Smooth muscle cell (in vitro differentiated cells): Measurements from ENCODE around the gene DDIT3. TPM values are rescaled to one million over a fixed set of nuclear protein-coding genes. Genes with fewer than 3 reads are reported as not detected.
"Not testable (repeated sequence)": the region's sequence is repeated elsewhere in the genome, so short reads cannot be mapped to it uniquely, and the experiment has no call there.

ENCODE experiments used
- DNase-seq: peaks from one replicate; lab custom pipeline; 2025; ENCODE audit not compliant: unreplicated experiment; lab: John Stamatoyannopoulos, UW
- H2AFZ ChIP-seq: fragments of 200-600 bp; sonication (generic); 2 replicates; pipeline ENCODE4 v1.6.0; 2016; ENCODE audit warnings: antibody characterized with exemption, low read depth, mild to moderate bottlenecking
- H3F3A ChIP-seq: fragments of 200-600 bp; sonication (generic); 2 replicates; pipeline ENCODE4 v1.6.0; 2017; ENCODE audit warnings: antibody characterized with exemption, low read depth
- H3K27ac ChIP-seq: fragments of 200-600 bp; sonication (generic); 2 replicates; pipeline ENCODE4 v1.5.1; 2016; ENCODE audit warnings: low read depth, mild to moderate bottlenecking
- H3K27me3 ChIP-seq: fragments of 200-600 bp; sonication (generic); 2 replicates; pipeline ENCODE4 v1.6.1; 2016; ENCODE audit warnings: low read depth, mild to moderate bottlenecking
- H3K36me3 ChIP-seq: fragments of 200-600 bp; sonication (generic); 2 replicates; pipeline ENCODE4 v1.5.1; 2016; ENCODE audit warnings: low read depth
- H3K4me1 ChIP-seq: fragments of 200-600 bp; sonication (generic); 2 replicates; pipeline ENCODE4 v1.5.1; 2016; ENCODE audit warnings: low read depth
- H3K4me2 ChIP-seq: fragments of 200-600 bp; sonication (generic); 2 replicates; pipeline ENCODE4 v1.6.0; 2016; ENCODE audit warnings: mild to moderate bottlenecking
- H3K4me3 ChIP-seq: fragments of 200-600 bp; sonication (generic); 2 replicates; pipeline ENCODE4 v1.5.1; 2016; ENCODE audit warnings: mild to moderate bottlenecking
- H3K79me2 ChIP-seq: fragments of 200-600 bp; sonication (generic); 2 replicates; pipeline ENCODE4 v1.6.0; 2016; ENCODE audit warnings: low read depth, mild to moderate bottlenecking
- H3K9ac ChIP-seq: fragments of 200-600 bp; sonication (generic); 2 replicates; pipeline ENCODE4 v1.6.0; 2016; ENCODE audit warnings: low read depth
- H3K9me3 ChIP-seq: fragments of 200-600 bp; sonication (generic); replicated peaks from 2 replicates; pipeline ENCODE4 v1.5.1; 2016; ENCODE audit warnings: low read depth
- H4K20me1 ChIP-seq: fragments of 200-600 bp; sonication (generic); 2 replicates; pipeline ENCODE4 v1.6.0; 2016; ENCODE audit warnings: low read depth
- whole genome bisulfite sequencing: methylation state at CpG from one replicate; pipeline ENCODE4 v1.1.7; 2016; ENCODE audit warnings: low lambda C conversion rate; 5-methylcytosine and 5-hydroxymethylcytosine counted together
- polyA plus RNA-seq: library from polyadenylated mRNA; unstranded; fragments of >200 nt; fragmentation: Nextera tagmentation; extraction: Ambion mirVana; gene quantifications from 2 replicates; pipeline ENCODE4 v1.2.1, GENCODE V29; 2016
- total RNA-seq: library from RNA; depleted of rRNA; stranded (reverse); fragments of >200 nt; gene quantifications from 2 replicates; pipeline ENCODE4 v1.2.3, GENCODE V29; 2014
- TF ChIP-seq, protein P1 (sequence below): fragments of 200-600 bp; sonication (generic); IDR thresholded peaks from 2 replicates; pipeline ENCODE4 v1.5.1; 2017; ENCODE audit warnings: borderline replicate concordance, mild to moderate bottlenecking, antibody characterized with exemption; ENCODE audit not compliant: insufficient read depth, poor library complexity, severe bottlenecking

The DDIT3 gene
- total and polyA plus RNA-seq, 2 experiments from 2014 or later, result 25.8 to 27.8 TPM

DNA sequence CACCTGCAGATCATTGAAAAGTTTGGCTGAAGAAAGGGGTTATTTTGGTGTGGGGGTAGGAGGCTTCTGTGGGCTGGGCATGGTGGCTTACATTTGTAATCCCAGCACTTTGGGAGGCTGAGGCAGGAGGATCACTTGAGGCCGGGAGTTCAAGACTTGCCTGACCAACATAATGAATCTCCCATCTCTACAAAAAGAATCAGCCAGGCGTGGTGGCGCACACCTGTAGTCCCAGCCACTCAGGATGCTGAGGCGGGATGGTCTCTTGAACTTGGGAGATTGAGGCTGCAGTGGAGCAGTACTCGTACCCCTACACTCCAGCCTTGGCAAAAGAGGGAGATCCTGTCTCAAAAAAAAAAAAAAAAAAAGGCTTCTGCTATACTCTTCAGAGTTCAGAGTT is 7.0 kb downstream of the DDIT3 start:
- TF ChIP-seq, protein P1, sequence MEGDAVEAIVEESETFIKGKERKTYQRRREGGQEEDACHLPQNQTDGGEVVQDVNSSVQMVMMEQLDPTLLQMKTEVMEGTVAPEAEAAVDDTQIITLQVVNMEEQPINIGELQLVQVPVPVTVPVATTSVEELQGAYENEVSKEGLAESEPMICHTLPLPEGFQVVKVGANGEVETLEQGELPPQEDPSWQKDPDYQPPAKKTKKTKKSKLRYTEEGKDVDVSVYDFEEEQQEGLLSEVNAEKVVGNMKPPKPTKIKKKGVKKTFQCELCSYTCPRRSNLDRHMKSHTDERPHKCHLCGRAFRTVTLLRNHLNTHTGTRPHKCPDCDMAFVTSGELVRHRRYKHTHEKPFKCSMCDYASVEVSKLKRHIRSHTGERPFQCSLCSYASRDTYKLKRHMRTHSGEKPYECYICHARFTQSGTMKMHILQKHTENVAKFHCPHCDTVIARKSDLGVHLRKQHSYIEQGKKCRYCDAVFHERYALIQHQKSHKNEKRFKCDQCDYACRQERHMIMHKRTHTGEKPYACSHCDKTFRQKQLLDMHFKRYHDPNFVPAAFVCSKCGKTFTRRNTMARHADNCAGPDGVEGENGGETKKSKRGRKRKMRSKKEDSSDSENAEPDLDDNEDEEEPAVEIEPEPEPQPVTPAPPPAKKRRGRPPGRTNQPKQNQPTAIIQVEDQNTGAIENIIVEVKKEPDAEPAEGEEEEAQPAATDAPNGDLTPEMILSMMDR, result no peak
- WGBS, result 93% methylated on average over 5 of the region's 5 CpGs
- H3K36me3 ChIP-seq, result peaks cover 5% of the 10 kb centered on the region

GRCh38 chr12:57512665-57513064 is 7.6 kb downstream of the DDIT3 start:
- H3K36me3 ChIP-seq, result peaks cover 5% of the 10 kb centered on the region
- peaks cover 28% of the 10 kb centered on the region for H4K20me1 ChIP-seq
- 95% methylated on average over 6 of the region's 6 CpGs for whole genome bisulfite sequencing
- no peak for DNase-seq
- no peak overlapping the region for H3K4me2 ChIP-seq
- H3F3A ChIP-seq, result peaks cover 54% of the 10 kb centered on the region
- peaks cover 9% of the 10 kb centered on the region for H3K79me2 ChIP-seq
- H3K9me3 ChIP-seq, result no peaks in the 10 kb centered on the region
- H2AFZ ChIP-seq, result no peak overlapping the region
- no peaks in the 10 kb centered on the region for H3K27me3 ChIP-seq
- H3K4me3 ChIP-seq, result no peak overlapping the region
- no peaks in the 10 kb centered on the region for H3K4me1 ChIP-seq
- H3K9ac ChIP-seq, result no peak overlapping the region
- TF ChIP-seq, protein P1, result no peak
- no peak overlapping the region for H3K27ac ChIP-seq

More for the DNA sequence above, 7.0 kb downstream of the DDIT3 start:
- peaks cover 34% of the 10 kb centered on the region for H4K20me1 ChIP-seq
- H3K27me3 ChIP-seq, result no peaks in the 10 kb centered on the region
- no peak overlapping the region for H2AFZ ChIP-seq
- H3F3A ChIP-seq, result peaks cover 60% of the 10 kb centered on the region
- H3K4me2 ChIP-seq, result no peak overlapping the region
- H3K9ac ChIP-seq, result no peak overlapping the region
- no peaks in the 10 kb centered on the region for H3K4me1 ChIP-seq
- DNase-seq, result no peak
- no peak overlapping the region for H3K27ac ChIP-seq
- H3K4me3 ChIP-seq, result no peak overlapping the region
- peaks cover 15% of the 10 kb centered on the region for H3K79me2 ChIP-seq
- H3K9me3 ChIP-seq, result no peaks in the 10 kb centered on the region

DNA sequence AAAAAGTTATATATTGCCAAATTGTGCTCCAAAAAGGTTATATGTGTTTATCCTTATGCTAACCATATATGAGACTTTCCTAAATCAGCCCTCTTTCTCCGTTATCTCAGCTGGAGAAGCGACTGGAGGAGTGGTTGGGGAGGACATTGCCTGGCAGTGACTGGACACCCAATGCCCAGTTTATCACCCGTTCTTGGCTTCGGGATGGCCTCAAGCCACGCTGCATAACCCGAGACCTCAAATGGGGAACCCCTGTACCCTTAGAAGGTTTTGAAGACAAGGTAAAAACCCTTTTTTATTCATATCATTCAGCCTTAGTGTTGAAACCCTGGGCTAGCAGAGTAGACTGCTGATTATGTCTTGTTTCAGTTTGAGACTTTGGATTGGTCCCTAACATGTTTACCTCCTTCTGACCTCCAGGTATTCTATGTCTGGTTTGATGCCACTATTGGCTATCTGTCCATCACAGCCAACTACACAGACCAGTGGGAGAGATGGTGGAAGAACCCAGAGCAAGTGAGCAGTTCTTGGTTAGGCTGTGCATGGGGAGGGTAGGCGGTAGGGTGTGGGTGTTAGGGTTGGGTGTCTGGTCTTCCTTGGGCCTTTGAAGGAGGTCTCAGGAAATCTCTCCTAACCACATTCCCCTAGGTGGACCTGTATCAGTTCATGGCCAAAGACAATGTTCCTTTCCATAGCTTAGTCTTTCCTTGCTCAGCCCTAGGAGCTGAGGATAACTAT is 8.6 kb downstream of the DDIT3 start:
- no peaks in the 10 kb centered on the region for H3K27me3 ChIP-seq
- TF ChIP-seq, protein P1, result no peak
- H3K79me2 ChIP-seq, result peaks cover 9% of the 10 kb centered on the region
- no peaks in the 10 kb centered on the region for H3K4me1 ChIP-seq
- no peak overlapping the region for H3K9ac ChIP-seq
- WGBS, result 96% methylated on average over 7 of the region's 7 CpGs
- H4K20me1 ChIP-seq, result peaks cover 18% of the 10 kb centered on the region
- H3F3A ChIP-seq, result peaks cover 44% of the 10 kb centered on the region
- no peak overlapping the region for H2AFZ ChIP-seq
- H3K4me2 ChIP-seq, result no peak overlapping the region
- no peak for DNase-seq
- no peak overlapping the region for H3K27ac ChIP-seq
- H3K4me3 ChIP-seq, result no peak overlapping the region
- no peaks in the 10 kb centered on the region for H3K9me3 ChIP-seq
- H3K36me3 ChIP-seq, result peaks cover 5% of the 10 kb centered on the region

DNA sequence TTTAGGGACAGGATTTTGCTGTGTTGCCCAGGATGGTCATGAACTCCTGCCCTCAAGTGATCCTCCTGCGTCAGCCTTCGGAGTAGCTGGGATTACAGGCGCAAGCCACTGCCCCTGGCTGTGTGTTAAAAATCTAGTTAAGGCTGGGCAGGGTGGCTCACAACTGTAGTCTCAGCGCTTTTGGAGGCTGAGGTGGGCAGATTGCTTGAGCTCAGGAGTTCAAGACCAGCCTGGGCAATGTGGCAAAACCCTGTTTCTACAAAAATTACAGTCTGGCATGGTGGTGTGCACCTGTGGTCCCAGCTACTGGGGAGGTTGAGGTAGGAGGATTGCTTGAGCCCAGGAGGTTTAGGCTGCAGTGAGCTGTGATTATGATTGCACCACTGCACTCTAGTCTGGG is 9.2 kb downstream of the DDIT3 start:
- Histone ChIP-seq H3K36me3 (peaks cover 3% of the 10 kb centered on the region), H3K79me2 (peaks cover 10% of the 10 kb centered on the region)

DNA sequence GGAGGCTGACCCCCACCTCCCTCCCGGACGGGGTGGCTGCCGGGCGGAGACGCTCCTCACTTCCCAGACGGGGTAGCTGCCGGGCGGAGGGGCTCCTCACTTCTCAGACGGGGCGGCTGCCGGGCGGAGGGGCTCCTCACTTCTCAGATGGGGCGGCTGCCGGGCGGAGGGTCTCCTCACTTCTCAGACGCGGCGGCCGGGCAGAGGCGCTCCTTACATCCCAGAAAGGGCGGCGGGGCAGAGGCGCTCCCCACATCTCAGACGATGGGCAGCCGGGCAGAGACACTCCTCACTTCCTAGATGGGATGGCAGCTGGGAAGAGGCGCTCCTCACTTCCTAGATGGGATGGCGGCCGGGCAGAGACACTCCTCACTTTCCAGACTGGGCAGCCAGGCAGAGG is 12.5 kb downstream of the DDIT3 start:
- not testable (repeated sequence) for H3K36me3 ChIP-seq, H3K27ac ChIP-seq, DNase-seq, H3K27me3 ChIP-seq, H3K4me3 ChIP-seq, H3K9me3 ChIP-seq, H3K9ac ChIP-seq, H3K4me2 ChIP-seq, H3K4me1 ChIP-seq, H2AFZ ChIP-seq
- Histone ChIP-seq H3K79me2 (peaks cover 20% of the 10 kb centered on the region), H3F3A (peaks cover 20% of the 10 kb centered on the region), H4K20me1 (peaks cover 11% of the 10 kb centered on the region)
- WGBS, result over 99% methylated on average over 24 of the region's 28 CpGs

More for the DNA sequence above, 9.2 kb downstream of the DDIT3 start:
- no peak overlapping the region for H3K4me2 ChIP-seq
- H3F3A ChIP-seq, result peaks cover 41% of the 10 kb centered on the region
- H3K27ac ChIP-seq, result no peak overlapping the region
- no peaks in the 10 kb centered on the region for H3K9me3 ChIP-seq
- DNase-seq, result no peak
- 94% methylated on average over 4 of the region's 4 CpGs for WGBS
- H3K4me1 ChIP-seq, result no peaks in the 10 kb centered on the region
- H4K20me1 ChIP-seq, result peaks cover 16% of the 10 kb centered on the region
- no peak overlapping the region for H3K9ac ChIP-seq
- no peak overlapping the region for H2AFZ ChIP-seq
- H3K27me3 ChIP-seq, result no peaks in the 10 kb centered on the region
- no peak overlapping the region for H3K4me3 ChIP-seq
- TF ChIP-seq, protein P1, result no peak
